ENCODE data around the gene NIT1. TPM values are rescaled to one million over a fixed set of nuclear protein-coding genes. Genes with fewer than 3 reads are reported as not detected.

The NIT1 gene
- total and polyA plus RNA-seq, 9 of the 15 experiments (the other 6 are each of a cell fraction or from before 2014, with no cell fraction given): 18.4 to 76.0 (median 33.7) TPM

DNA sequence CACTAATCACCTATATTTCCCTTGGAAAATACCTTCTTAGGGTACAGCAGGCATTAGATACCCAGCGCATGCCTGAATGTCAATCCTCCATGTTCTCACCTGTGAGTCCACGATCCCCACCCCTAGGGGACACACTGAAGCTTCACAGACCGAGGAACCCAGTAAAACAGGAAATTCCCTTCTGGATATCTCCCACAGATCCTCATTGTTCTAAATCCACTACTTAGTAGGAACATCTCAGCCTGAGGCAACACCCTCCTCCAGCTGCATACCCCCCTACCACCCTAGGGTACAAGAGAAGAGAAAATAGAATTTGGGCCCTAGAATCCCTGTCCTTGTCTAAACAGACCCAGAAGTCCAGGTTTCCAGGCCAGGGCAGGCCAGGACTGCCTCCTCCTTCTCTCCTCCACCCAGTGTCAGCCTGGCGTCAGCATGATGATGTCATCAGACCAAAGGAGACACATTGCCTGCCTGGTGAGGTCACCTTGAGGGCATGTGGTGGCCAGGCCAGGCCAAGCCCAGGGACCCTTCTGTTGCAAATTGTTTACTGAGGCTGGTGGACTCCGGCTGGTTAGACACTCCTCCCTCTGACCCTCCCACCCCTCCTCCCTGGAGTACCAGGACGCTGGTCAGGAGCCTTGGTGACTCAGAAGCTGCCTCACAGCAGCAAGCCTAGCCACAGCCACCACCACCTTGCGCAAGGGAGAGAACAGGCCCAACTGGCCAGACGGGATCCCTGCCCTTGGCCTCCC lies 34.7 kb upstream of the NIT1 start (continued):
- no peak for TF ChIP-seq MCM2 (IDR thresholded peaks at IDR 0.05; ENCODE audit: low read depth)
- no peak for TF ChIP-seq ELF4 (CRISPR knock-in tag; IDR thresholded peaks at IDR 0.05)
- TF ChIP-seq HMG20B (CRISPR knock-in tag; IDR thresholded peaks at IDR 0.05): no peak
- peak; percentile 3 for TF ChIP-seq FOS (IDR thresholded peaks at IDR 0.05; ENCODE audit: extremely low read depth, insufficient read length)

DNA sequence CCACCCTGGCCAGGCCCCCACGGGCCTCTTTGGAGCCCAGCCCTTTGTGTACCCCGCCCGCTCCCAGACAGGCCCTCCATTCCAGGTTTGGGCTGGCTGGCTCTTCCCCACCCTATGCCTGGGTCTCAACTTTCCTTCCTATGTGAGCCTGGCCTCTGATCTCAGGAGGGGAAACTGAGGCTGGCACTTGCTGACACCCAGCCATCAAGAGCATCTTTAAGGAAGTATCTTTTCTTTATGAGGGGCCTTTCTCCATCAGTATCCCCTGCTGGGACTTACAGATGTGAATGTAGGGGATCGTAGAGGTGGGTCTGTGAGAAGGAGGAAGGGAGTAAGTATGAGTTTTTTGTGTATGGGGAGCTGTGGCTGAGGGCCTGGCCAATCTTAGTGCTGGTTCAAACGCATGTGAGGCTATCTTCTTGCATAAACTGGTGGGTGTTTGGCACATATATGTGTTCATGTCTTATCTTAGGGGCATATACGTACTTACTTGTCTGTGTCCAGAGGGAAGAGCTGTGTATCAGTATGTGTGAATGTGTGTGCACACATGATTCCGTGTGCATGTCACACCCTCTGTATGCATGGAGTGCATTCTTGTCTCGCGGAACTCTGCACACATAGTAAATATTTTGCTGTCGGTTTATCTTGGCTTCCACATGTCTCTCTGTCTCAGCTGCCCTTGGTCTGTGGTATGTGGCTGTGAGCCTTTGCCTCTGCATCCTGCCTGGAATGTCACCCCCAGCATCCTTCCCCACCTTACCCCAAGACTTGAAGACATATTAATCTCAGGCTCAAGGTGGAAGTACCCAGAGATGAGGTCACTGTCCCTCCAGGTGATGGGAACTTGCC lies 33.9 kb upstream of the NIT1 start:
- ATAC-seq (no peak), DNase-seq (ENCODE audit: extremely low read depth in 1 of 4, low spot score in 3 of 4) (no peak), FAIRE-seq (no peak)
- Histone ChIP-seq H3K9ac (ENCODE audit: insufficient read depth in 1 of 2, low read depth in 2 of 2, low read length in 2 of 2) (peak overlapping the region in 1 of 2 experiments; percentile 78; a peak in 3 of 4 replicates), H3K9me1 (ENCODE audit: control insufficient read depth, insufficient read depth, low read length) (no peaks in the 10 kb centered on the region), H4K20me1 (replicated peaks; ENCODE audit: control insufficient read depth, insufficient read depth, low read length) (no peaks in the 10 kb centered on the region), H2AFZ (ENCODE audit: low read depth, low read length) (peak overlapping the region; percentile 91), H3K27me3 (ENCODE audit: control insufficient read depth in 2 of 2, insufficient read depth in 2 of 2, low read length in 2 of 2) (no peaks in the 10 kb centered on the region), H3K4me2 (ENCODE audit: insufficient read depth, low read length) (no peak overlapping the region; the same call in 1 of the 2 replicates), H3K4me3 (no peak overlapping the region), H3K4me1 (replicated peaks in 1 of 2; ENCODE audit: control insufficient read depth in 2 of 2, insufficient read depth in 2 of 2, low read length in 2 of 2) (peaks cover 12 to 18% of the 10 kb centered on the region in 2 experiments; a peak in 4 of 5 replicates), H3K27ac (ENCODE audit: extremely low read depth, low read depth, low read length) (peak overlapping the region; percentile 54; the same call in 2 of the 3 replicates), H3K36me3 (ENCODE audit: control insufficient read depth, insufficient read depth, low read length) (no peaks in the 10 kb centered on the region), H3K79me2 (ENCODE audit: control insufficient read depth, insufficient read depth, low read length) (no peaks in the 10 kb centered on the region), H3K9me3 (replicated peaks; ENCODE audit: control insufficient read depth, insufficient read depth, low read depth, low read length) (no peaks in the 10 kb centered on the region)
- CTCF ChIA-PET (ENCODE audit: low intra/inter-chr PET ratio): no interaction called here
- no TSS peak for BruUV-seq (replicated peaks)
- intact Hi-C loops (cut with micrococcal nuclease): no loop called here
- in situ Hi-C loops (cut with MboI): loop anchor here (25.0 kb wide), 1 partner anchor 247 kb away; no protein-coding TSS in a partner anchor
- WGBS (ENCODE audit: insufficient coverage, low coverage, missing lambda C conversion rate): 43% methylated on average over 10 of the region's 10 CpGs
- POLR2A ChIA-PET: interaction anchor here (0.8 to 1.8 kb wide), 4 partner anchors 10 to 22 kb away, joined by 3 to 8 read pairs (median 4); no protein-coding TSS in a partner anchor
- peak; percentile 65; the same call in 1 of the 2 replicates for TF ChIP-seq BCOR (IDR thresholded peaks at IDR 0.05)
- peak; percentile 4 for TF ChIP-seq ZFX (CRISPR knock-in tag; IDR thresholded peaks at IDR 0.05)
- no peak for TF ChIP-seq CEBPG (CRISPR knock-in tag; IDR thresholded peaks at IDR 0.05)
- TF ChIP-seq CEBPG (tag; conservative IDR thresholded peaks at IDR 0.05 in 1 of 2, IDR thresholded peaks at IDR 0.05 in 1 of 2): peak in 1 of 2 experiments; percentile 22; a peak in 1 of 4 replicates
- TF ChIP-seq ETV1 (tag; conservative IDR thresholded peaks at IDR 0.05; ENCODE audit: low read depth): no peak
- TF ChIP-seq CEBPB (tag; IDR thresholded peaks at IDR 0.05): peak; percentile 62
- TF ChIP-seq ZNF740 (CRISPR knock-in tag; IDR thresholded peaks at IDR 0.05): 0 out of 2 replicates have a peak, but pooled peaks have one; percentile 48
- TF ChIP-seq ZNF740 (tag; IDR thresholded peaks at IDR 0.05): no peak
- peak; percentile 11 to 26; a peak in 1 of 4 replicates for TF ChIP-seq NRF1 (conservative IDR thresholded peaks at IDR 0.05 in 1 of 2, IDR thresholded peaks at IDR 0.05 in 1 of 2)
- TF ChIP-seq KDM1A (IDR thresholded peaks at IDR 0.05): 0 out of 4 replicates have a peak, but pooled peaks of 1 of the 2 experiments have one; percentile 25
- TF ChIP-seq SP1 (CRISPR knock-in tag; IDR thresholded peaks at IDR 0.05): 0 out of 2 replicates have a peak, but pooled peaks have one; percentile 43
- no peak for TF ChIP-seq COPS2 (conservative IDR thresholded peaks at IDR 0.05)
- peak; percentile 9; the same call in 1 of the 2 replicates for TF ChIP-seq HDAC2 (IDR thresholded peaks at IDR 0.05)
- TF ChIP-seq FOSL1 (tag; conservative IDR thresholded peaks at IDR 0.05): peak; percentile 66
- TF ChIP-seq, protein P1, sequence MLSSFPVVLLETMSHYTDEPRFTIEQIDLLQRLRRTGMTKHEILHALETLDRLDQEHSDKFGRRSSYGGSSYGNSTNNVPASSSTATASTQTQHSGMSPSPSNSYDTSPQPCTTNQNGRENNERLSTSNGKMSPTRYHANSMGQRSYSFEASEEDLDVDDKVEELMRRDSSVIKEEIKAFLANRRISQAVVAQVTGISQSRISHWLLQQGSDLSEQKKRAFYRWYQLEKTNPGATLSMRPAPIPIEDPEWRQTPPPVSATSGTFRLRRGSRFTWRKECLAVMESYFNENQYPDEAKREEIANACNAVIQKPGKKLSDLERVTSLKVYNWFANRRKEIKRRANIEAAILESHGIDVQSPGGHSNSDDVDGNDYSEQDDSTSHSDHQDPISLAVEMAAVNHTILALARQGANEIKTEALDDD (IDR thresholded peaks at IDR 0.05): no peak

Data from K562 (cell line).